B cell (primary cell): ENCODE results near the gene GPR173.

Experiments
- CTCF ChIP-seq: fragments of 200-600 bp; IDR thresholded peaks from one replicate; pipeline ENCODE4 v1.8.0; 2022; ENCODE audit warnings: antibody characterized with exemption, mild to moderate bottlenecking
- EZH2 ChIP-seq: IDR thresholded peaks from 2 replicates; pipeline ENCODE4 v1.6.1; 2012; ENCODE audit warnings: borderline replicate concordance, low read depth, mild to moderate bottlenecking, moderate library complexity, low read length; ENCODE audit not compliant: insufficient read depth, poor library complexity, severe bottlenecking

GRCh38 chrX:53125506-53125905 lies 76.9 kb downstream of the GPR173 start:
- no peak for TF ChIP-seq CTCF
- TF ChIP-seq EZH2: no peak
